Suprapubic skin (tissue), 4 donors: Measurements from ENCODE around the gene IL20. TPM values are rescaled to one million over a fixed set of nuclear protein-coding genes. Genes with fewer than 3 reads are reported as not detected.

Source experiments
- DNase-seq, 2 donors: peaks; one replicate each; pipeline ENCODE4 v3.0.0-alpha.2; 2019; ENCODE audit warnings: low spot score in 2 of 2
- H3K27ac ChIP-seq: fragments of 200-600 bp; sonication (generic); one replicate; pipeline ENCODE4 v1.5.1; 2019
- H3K27me3 ChIP-seq: fragments of 200-600 bp; sonication (generic); one replicate; pipeline ENCODE4 v1.5.1; 2019
- H3K36me3 ChIP-seq: fragments of 200-600 bp; sonication (generic); one replicate; pipeline ENCODE4 v1.5.1; 2019
- H3K4me1 ChIP-seq: fragments of 200-600 bp; sonication (generic); one replicate; pipeline ENCODE4 v1.5.1; 2019
- H3K4me3 ChIP-seq: fragments of 200-600 bp; sonication (generic); one replicate; pipeline ENCODE4 v1.5.1; 2019; ENCODE audit warnings: mild to moderate bottlenecking
- H3K9me3 ChIP-seq: fragments of 200-600 bp; sonication (generic); one replicate; pipeline ENCODE4 v1.5.1; 2019
- EP300 ChIP-seq: sonication (generic); formaldehyde crosslinking; IDR thresholded peaks from one replicate; pipeline ENCODE4 v1.6.1; 2017; ENCODE audit warnings: antibody characterized with exemption
- POLR2A ChIP-seq, 2 donors: fragments of 450-650 bp; IDR thresholded peaks; one replicate each; pipeline ENCODE4 v1.6.1; 2017; ENCODE audit warnings: antibody characterized with exemption in 2 of 2, mild to moderate bottlenecking in 2 of 2, moderate library complexity in 2 of 2
- POLR2AphosphoS5 ChIP-seq, 3 donors: sonication (generic); formaldehyde crosslinking; IDR thresholded peaks; one replicate each; pipeline ENCODE4 v1.6.1; 2017; ENCODE audit warnings: antibody characterized with exemption in 3 of 3
- WGBS: methylation state at CpG from one replicate; pipeline ENCODE4 v1.1.5; 2018; 5-methylcytosine and 5-hydroxymethylcytosine counted together
- total RNA-seq, 4 donors: library from RNA; depleted of rRNA; stranded (reverse); fragments of >200 nt; gene quantifications; one replicate each; pipeline ENCODE4 v1.1.0, GENCODE V29; 2016
- TF ChIP-seq, protein P1 (sequence below), 2 donors: fragments of 200-600 bp in 1 of 2; fragments of 450-650 bp in 1 of 2; sonication (generic) in 1 of 2; IDR thresholded peaks; one replicate each; pipeline ENCODE4 v1.5.1; 2016 to 2019; ENCODE audit warnings: antibody characterized with exemption in 2 of 2, mild to moderate bottlenecking in 1 of 2, moderate library complexity in 1 of 2

Gene IL20
- total RNA-seq, 4 donors from 2014 or later: 0.76 to 1.4 (median 1.0) TPM; not detected in 1

GRCh38 chr1:206897175-206897574 is 31.8 kb downstream of the IL20 start, which contains the start of gene IL24:
TSS of gene IL24 (plus strand) at chr1:206897443. CDS start at chr1:206897833, 390 bp downstream.
- DNase-seq: peak in 1 of 2 donors; percentile 55
- H3K27me3 ChIP-seq: peaks cover 10% of the 10 kb centered on the region
- WGBS: 77% methylated on average over 4 of the region's 4 CpGs
- no peaks in the 10 kb centered on the region for H3K36me3 ChIP-seq
- no peak within 1 kb of the TSS for H3K4me3 ChIP-seq
- H3K9me3 ChIP-seq: no peaks in the 10 kb centered on the region
- no peak within 1 kb of the TSS for H3K27ac ChIP-seq
- TF ChIP-seq, protein P1, sequence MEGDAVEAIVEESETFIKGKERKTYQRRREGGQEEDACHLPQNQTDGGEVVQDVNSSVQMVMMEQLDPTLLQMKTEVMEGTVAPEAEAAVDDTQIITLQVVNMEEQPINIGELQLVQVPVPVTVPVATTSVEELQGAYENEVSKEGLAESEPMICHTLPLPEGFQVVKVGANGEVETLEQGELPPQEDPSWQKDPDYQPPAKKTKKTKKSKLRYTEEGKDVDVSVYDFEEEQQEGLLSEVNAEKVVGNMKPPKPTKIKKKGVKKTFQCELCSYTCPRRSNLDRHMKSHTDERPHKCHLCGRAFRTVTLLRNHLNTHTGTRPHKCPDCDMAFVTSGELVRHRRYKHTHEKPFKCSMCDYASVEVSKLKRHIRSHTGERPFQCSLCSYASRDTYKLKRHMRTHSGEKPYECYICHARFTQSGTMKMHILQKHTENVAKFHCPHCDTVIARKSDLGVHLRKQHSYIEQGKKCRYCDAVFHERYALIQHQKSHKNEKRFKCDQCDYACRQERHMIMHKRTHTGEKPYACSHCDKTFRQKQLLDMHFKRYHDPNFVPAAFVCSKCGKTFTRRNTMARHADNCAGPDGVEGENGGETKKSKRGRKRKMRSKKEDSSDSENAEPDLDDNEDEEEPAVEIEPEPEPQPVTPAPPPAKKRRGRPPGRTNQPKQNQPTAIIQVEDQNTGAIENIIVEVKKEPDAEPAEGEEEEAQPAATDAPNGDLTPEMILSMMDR (IDR thresholded peaks at IDR 0.05): no peak
- TF ChIP-seq POLR2AphosphoS5 (IDR thresholded peaks at IDR 0.05) (no peak), POLR2A (IDR thresholded peaks at IDR 0.05) (no peak), EP300 (no peak)
- peaks cover 13% of the 10 kb centered on the region for H3K4me1 ChIP-seq

- no peak for DNase-seq
- 73% methylated on average over 11 of the region's 11 CpGs for WGBS
- TF ChIP-seq POLR2A (IDR thresholded peaks at IDR 0.05) (no peak), EP300 (no peak), POLR2AphosphoS5 (IDR thresholded peaks at IDR 0.05) (no peak)
- TF ChIP-seq, protein P1 (IDR thresholded peaks at IDR 0.05): no peak
- H3K4me1 ChIP-seq: peaks cover 13% of the 10 kb centered on the region
- no peaks in the 10 kb centered on the region for H3K36me3 ChIP-seq
- no peak overlapping the region for H3K4me3 ChIP-seq
- H3K27me3 ChIP-seq: peaks cover 10% of the 10 kb centered on the region
- no peak overlapping the region for H3K27ac ChIP-seq
- no peaks in the 10 kb centered on the region for H3K9me3 ChIP-seq
These were observed 32.9 kb downstream of the IL20 start for GRCh38 chr1:206898089-206898914.

- no peak for TF ChIP-seq POLR2AphosphoS5 (IDR thresholded peaks at IDR 0.05)
- TF ChIP-seq POLR2A (IDR thresholded peaks at IDR 0.05): no peak
- TF ChIP-seq EP300: no peak
- TF ChIP-seq, protein P1 (IDR thresholded peaks at IDR 0.05): no peak
- H3K4me1 ChIP-seq: peaks cover 13% of the 10 kb centered on the region
- H3K27ac ChIP-seq: no peak overlapping the region
- no peak overlapping the region for H3K4me3 ChIP-seq
- WGBS: 85% methylated on average over 13 of the region's 13 CpGs
- H3K9me3 ChIP-seq: no peaks in the 10 kb centered on the region
- H3K36me3 ChIP-seq: no peaks in the 10 kb centered on the region
- DNase-seq: peak in 1 of 2 donors; percentile 52
- H3K27me3 ChIP-seq: peaks cover 10% of the 10 kb centered on the region
These were observed 33.5 kb downstream of the IL20 start for GRCh38 chr1:206898915-206899431.

DNA sequence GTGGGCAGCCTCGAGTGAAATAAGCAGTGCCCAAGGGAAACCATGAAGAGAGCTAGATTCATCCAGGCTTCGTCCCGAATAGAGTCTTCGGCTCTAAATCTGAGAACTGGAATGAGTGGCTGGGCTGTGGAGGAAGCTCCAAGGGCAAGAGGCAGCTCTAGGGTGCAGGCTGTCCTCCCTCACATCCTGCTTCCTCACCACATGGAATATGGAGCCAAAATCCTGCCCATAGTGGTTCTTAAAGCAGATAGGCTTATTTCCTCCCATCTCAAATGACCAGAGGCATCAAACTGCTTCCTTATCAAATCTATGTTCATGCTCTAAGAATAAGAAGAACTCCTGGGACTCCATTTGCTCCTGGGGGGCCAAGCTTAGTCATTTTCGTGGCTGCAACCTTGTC is 34.3 kb downstream of the IL20 start:
- 94% methylated on average over 5 of the region's 5 CpGs for WGBS
- no peak overlapping the region for H3K27ac ChIP-seq
- no peak overlapping the region for H3K4me3 ChIP-seq
- peaks cover 13% of the 10 kb centered on the region for H3K4me1 ChIP-seq
- no peaks in the 10 kb centered on the region for H3K9me3 ChIP-seq
- DNase-seq: peak in 1 of 2 donors; percentile 37
- no peaks in the 10 kb centered on the region for H3K36me3 ChIP-seq
- TF ChIP-seq EP300: no peak
- TF ChIP-seq, protein P1 (IDR thresholded peaks at IDR 0.05): no peak
- no peak for TF ChIP-seq POLR2A (IDR thresholded peaks at IDR 0.05)
- no peak for TF ChIP-seq POLR2AphosphoS5 (IDR thresholded peaks at IDR 0.05)
- H3K27me3 ChIP-seq: peaks cover 11% of the 10 kb centered on the region

DNA sequence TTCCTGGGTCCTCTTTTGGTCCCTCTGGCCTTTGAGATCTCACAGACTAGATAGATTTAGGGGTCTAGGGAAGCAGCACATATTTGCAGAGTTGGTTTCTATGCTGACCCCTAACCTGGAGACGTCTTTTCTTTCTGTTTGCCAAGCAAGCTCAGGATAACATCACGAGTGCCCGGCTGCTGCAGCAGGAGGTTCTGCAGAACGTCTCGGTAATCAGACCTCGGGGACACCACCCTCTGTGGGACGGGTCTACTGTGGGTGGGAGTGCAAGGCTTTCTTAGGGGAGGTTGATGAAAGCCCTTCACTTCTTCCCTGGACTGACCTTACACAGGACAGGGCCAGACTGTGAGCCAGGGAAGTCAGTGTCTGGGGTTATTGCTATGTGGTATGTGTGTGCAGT is 34.7 kb downstream of the IL20 start:
- H3K36me3 ChIP-seq: no peaks in the 10 kb centered on the region
- no peaks in the 10 kb centered on the region for H3K9me3 ChIP-seq
- peaks cover 14% of the 10 kb centered on the region for H3K27me3 ChIP-seq
- TF ChIP-seq, protein P1 (IDR thresholded peaks at IDR 0.05): no peak
- TF ChIP-seq POLR2A (IDR thresholded peaks at IDR 0.05) (no peak), EP300 (no peak), POLR2AphosphoS5 (IDR thresholded peaks at IDR 0.05) (no peak)
- peak in 1 of 2 donors; percentile 50 for DNase-seq
- H3K27ac ChIP-seq: no peak overlapping the region
- H3K4me3 ChIP-seq: no peak overlapping the region
- H3K4me1 ChIP-seq: peaks cover 13% of the 10 kb centered on the region
- 76% methylated on average over 5 of the region's 7 CpGs for WGBS
